ENCODE data around the gene TRIM7.
A peak's percentile ranks its signal among the peaks of the same experiment; 100 is the strongest.

Gene TRIM7

GRCh38 chr5:181195249-181195761 is 9.7 kb downstream of the TRIM7 start:
- no peak for TF ChIP-seq CTCF (IDR thresholded peaks at IDR 0.05)

GRCh38 chr5:181194489-181195248 is 10.3 kb downstream of the TRIM7 start:
- no peak for TF ChIP-seq CTCF (IDR thresholded peaks at IDR 0.05)

- no peak for TF ChIP-seq CTCF (IDR thresholded peaks at IDR 0.05)
Observed at GRCh38 chr5:181193656-181194055, 11.3 kb downstream of the TRIM7 start.

- no peak for TF ChIP-seq CTCF (IDR thresholded peaks at IDR 0.05)
Observed at GRCh38 chr5:181192337-181193046, 12.5 kb downstream of the TRIM7 start.

GRCh38 chr5:181191526-181192336 is 13.3 kb downstream of the TRIM7 start:
- no peak for TF ChIP-seq CTCF (IDR thresholded peaks at IDR 0.05)

GRCh38 chr5:181190711-181191525 is 14.1 kb downstream of the TRIM7 start:
- TF ChIP-seq CTCF (IDR thresholded peaks at IDR 0.05): peak; percentile 39; the same call in 1 of the 2 replicates

Data from LNCAP (cell line).